Ovary (tissue), 3 donors: Measurements from ENCODE around the gene CD7.

Experiments
- EP300 ChIP-seq: sonication (generic); formaldehyde crosslinking; IDR thresholded peaks from one replicate; pipeline ENCODE4 v1.6.1; 2017; ENCODE audit warnings: antibody characterized with exemption
- POLR2A ChIP-seq: fragments of 450-650 bp; IDR thresholded peaks from one replicate; pipeline ENCODE4 v1.6.1; 2017; ENCODE audit warnings: antibody characterized with exemption, mild to moderate bottlenecking, moderate library complexity
- TF ChIP-seq, protein P1 (sequence below), 3 donors: fragments of 450-650 bp in 2 of 3; fragments of 200-600 bp in 1 of 3; IDR thresholded peaks; one replicate each; pipeline versions ENCODE4 v1.5.1 to v1.8.0; 2016 to 2022; ENCODE audit warnings: antibody characterized with exemption in 3 of 3, mild to moderate bottlenecking in 1 of 3
- donor health status: DM: no; HTN: no; CAD: no.

DNA sequence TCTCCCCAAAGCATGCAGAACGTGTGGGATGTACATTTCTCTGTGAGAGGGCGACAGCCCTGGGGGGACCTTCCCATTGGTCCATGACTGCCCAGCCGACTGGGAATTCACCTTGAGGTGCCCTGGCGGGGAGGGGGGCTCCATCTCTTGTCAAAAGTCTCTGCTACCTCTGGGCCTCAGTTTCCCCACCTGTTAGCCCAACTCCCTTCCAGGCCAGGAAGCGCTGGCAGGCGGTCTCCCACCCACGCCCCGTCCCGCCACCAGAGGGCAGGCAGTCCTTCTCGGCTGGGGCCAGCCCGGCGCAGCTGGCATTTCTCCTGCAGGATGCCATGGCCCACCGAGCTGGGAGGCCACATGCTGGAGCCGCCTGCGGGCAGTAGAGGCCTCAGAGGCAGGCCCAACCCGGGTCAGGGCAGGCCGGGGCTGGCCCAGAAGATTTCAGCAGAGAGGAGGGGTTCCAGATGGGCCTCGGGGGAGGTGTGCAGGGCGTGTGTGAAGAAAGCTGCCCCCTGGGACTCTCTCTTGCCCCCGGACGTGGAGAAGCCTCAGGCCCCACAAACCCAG is 16.6 kb downstream of the CD7 start:
- TF ChIP-seq, protein P1, sequence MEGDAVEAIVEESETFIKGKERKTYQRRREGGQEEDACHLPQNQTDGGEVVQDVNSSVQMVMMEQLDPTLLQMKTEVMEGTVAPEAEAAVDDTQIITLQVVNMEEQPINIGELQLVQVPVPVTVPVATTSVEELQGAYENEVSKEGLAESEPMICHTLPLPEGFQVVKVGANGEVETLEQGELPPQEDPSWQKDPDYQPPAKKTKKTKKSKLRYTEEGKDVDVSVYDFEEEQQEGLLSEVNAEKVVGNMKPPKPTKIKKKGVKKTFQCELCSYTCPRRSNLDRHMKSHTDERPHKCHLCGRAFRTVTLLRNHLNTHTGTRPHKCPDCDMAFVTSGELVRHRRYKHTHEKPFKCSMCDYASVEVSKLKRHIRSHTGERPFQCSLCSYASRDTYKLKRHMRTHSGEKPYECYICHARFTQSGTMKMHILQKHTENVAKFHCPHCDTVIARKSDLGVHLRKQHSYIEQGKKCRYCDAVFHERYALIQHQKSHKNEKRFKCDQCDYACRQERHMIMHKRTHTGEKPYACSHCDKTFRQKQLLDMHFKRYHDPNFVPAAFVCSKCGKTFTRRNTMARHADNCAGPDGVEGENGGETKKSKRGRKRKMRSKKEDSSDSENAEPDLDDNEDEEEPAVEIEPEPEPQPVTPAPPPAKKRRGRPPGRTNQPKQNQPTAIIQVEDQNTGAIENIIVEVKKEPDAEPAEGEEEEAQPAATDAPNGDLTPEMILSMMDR (IDR thresholded peaks at IDR 0.05) = peak in 1 of 3 donors; percentile 48
- TF ChIP-seq POLR2A = no peak
- no peak for TF ChIP-seq EP300
